RPMI8226 (cell line): ENCODE measurements around the gene GMNC.
"Not testable (repeated sequence)": the region's sequence is repeated elsewhere in the genome, so short reads cannot be mapped to it uniquely, and the experiment has no call there.

Experiments used
- DNase-seq: peaks from one replicate; pipeline ENCODE4 v3.0.0-alpha.2; 2015

The GMNC gene, protein sequence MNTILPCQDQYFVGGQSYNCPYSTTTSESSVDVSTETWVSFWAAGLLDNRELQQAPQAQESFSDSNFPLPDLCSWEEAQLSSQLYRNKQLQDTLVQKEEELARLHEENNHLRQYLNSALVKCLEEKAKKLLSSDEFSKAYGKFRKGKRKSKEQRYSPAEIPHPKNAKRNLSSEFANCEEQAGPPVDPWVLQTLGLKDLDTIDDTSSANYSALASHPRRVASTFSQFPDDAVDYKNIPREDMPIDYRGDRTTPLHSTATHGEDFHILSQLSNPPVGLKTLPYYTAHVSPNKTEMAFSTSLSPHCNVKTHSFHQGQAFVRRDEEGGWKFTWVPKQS

GRCh38 chr3:190862209-190863118 lies at the start of gene GMNC:
Gene GMNC (minus strand): TSS chr3:190862694. CDS start chr3:190862615, 79 bp downstream.
- DNase-seq, result peak; percentile 17

GRCh38 chr3:190911382-190911781 lies 48.9 kb upstream of the GMNC start:
- no peak for DNase-seq

- no peak for DNase-seq
These were observed 47.4 kb upstream of the GMNC start for GRCh38 chr3:190909908-190910307.

DNA sequence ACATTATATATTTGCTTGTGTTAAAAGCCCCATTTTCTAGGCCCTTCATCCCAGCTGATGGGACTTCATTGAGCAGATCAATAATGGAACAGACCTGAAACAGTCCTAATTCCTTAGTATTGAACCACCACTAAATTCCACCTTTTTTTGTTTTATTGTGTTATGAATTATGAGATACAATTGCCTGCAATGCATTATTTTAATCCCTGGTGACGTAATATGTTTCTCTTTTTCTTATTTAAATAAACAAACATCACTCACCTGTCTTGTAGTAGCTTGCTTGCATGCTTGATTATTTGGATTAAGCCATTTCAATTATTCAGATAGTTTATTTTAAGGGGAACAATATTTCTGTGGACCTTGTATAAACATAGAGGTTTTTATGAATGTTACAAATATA lies 40.7 kb upstream of the GMNC start:
- no peak for DNase-seq

DNA sequence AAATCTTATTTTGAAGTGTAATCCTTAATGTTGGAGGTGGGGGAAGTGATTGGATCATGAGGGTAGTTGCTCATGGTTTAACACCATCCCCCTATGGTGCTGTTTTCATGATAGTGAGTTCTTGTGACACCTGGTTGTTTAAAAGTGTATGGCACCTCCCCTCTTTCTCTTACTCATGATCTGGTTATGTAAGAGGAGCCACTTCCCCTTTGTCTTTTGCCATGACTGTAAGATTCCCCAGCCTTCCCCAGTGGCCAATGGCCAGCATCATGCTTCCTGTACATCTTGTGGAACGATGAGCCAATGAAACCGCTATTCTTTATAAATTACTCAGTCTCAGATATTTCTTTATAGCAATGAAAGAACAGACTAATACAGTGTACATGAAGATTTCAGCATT lies 39.8 kb upstream of the GMNC start:
- DNase-seq, result no peak

- no peak for DNase-seq
These were observed 30.0 kb upstream of the GMNC start for GRCh38 chr3:190892395-190892902.

- no peak for DNase-seq
These were observed 24.5 kb upstream of the GMNC start for GRCh38 chr3:190886945-190887344.

- peak; percentile 74 for DNase-seq
These were observed 21.7 kb upstream of the GMNC start for GRCh38 chr3:190883973-190884832.

DNA sequence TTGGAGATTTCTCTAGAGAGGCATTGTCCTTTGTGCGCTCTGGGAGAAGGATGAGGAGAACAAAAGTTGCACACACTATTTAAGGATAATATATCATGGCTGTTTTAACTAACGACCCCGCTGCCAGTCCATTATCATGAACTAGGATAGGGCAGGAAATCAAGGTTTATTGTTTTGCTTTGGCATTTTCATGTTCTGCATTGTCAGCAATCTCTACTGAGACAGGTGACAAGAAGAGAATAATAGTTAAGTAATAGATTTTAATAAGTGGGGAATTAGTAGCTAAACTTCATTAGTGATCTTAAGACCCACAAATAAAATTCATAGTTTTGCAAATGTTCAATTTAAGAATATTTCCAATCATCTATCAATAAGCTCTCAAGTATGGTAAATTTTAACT lies 20.6 kb upstream of the GMNC start:
- no peak for DNase-seq

GRCh38 chr3:190877925-190878324 lies 15.4 kb upstream of the GMNC start:
- no peak for DNase-seq

DNA sequence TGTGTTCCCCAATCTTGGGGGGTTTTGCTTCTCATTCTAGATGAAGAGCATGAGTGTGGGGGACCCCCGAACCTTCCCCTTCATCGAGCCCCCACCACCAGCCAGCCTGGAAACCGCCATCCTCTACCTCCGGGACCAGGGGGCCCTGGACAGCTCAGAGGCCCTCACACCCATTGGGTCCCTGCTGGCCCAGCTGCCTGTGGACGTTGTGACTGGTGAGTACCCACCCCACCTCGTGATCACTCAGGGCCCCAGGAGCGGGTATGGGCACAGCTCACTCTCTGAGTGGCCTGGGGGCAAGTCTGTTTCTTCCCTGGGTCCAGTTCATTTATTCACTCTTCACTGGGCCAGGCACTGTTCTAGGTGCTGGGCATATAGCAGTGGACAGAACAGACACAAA lies 13.9 kb upstream of the GMNC start:
- DNase-seq, result not testable (repeated sequence)

DNA sequence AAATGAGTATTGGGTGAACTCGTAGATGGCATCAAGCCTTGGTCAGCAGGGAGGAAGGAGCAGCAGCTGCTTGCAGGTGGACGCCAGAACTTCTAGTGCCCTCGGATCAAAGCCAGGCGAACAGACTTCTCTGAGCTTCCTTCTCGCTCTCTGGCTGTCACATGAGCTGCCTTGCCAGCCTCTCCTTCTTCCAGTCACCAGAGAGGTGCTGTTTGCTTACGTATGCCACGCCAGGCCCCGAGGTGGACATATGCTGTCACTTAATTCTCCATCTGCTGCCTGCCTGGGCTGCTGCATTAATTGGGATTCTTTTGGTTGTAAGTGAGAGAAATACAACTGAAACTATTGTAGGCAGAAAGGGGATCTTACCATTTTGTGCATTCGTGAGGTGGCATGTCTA lies 12.6 kb upstream of the GMNC start:
- DNase-seq, result not testable (repeated sequence)

GRCh38 chr3:190870127-190870526 lies 7.6 kb upstream of the GMNC start:
- DNase-seq, result no peak

DNA sequence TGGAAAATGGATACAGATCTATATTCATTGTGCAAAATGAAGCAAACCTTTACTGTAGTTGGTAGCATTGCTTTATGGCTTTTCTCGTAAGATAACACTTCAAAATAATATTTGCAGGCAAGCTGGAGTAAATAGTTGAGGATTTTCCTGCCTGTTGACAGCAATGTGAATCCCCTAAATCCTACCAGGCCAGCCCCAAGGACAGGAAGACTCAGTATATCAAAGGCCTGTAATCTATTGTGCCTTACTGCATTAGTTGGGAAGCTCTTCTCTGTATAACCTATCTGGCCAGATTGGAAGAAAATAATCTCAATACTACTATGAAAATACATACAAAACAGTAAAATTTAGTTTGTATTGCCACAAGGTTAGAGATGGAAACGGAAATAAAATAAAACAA lies 4.6 kb upstream of the GMNC start:
- DNase-seq, result no peak

- DNase-seq, result no peak
These were observed 3.3 kb upstream of the GMNC start for GRCh38 chr3:190865828-190866227.

DNA sequence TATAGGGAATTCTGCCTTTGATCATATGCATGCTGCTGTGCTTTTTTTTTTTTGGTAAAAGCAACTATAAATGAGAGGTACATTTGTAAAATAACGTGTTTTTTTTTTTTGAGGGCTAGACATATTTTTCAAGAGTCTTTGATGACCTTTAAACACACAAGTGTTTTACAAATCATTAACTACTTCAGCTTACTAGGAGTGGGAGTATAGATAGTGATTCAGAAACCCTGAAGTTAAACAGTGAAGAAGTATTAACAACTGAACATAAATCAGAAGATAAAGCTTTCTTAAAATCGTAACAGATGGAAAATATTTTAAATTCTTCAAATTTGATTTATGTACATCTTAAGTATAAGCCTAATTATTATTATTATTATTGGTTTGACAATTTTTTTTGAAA lies 2.9 kb upstream of the GMNC start:
- DNase-seq, result no peak

DNA sequence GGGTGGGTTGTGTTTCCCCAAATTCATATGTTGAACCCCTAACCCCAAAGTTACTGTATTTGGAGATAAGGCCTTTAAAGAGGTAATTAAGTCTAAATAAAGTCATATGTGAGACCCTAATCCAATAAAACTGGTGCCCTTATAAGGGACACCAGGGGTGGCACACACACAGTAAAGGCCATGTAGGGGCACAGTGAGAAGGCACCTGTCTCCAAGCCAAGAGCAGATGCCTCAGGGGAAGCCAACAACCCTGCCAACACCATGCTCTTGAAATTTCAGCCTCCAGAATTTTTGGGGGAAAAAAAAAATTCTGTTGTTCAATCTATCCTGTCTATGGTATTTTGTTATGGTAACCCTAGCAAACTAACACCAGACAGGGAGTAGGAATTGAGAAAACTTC lies 1.5 kb upstream of the GMNC start:
- no peak for DNase-seq

- DNase-seq, result no peak
These were observed 598 bp upstream of the GMNC start for GRCh38 chr3:190863119-190863465.

- no peak for DNase-seq
These were observed 2.0 kb downstream of the GMNC start for GRCh38 chr3:190860521-190860920.

DNA sequence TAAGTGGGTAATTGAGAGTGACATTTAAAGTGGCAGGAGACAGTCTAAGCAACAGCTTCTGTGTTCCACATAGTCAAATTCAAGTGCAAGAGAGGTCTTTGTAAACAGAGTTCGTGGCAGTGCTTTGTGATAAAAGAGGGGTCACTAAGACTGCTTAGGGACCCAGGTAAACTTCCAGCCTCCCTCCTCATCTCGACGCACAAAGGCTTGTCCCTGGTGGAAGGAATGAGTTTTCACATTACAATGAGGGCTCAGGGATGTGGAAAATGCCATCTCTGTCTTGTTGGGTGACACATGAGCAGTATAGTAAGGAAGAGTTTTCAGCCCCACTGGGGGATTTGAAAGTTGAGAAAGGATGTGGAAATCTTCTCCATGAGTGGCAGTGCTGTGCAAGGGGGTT lies 7.3 kb downstream of the GMNC start:
- DNase-seq, result no peak

DNA sequence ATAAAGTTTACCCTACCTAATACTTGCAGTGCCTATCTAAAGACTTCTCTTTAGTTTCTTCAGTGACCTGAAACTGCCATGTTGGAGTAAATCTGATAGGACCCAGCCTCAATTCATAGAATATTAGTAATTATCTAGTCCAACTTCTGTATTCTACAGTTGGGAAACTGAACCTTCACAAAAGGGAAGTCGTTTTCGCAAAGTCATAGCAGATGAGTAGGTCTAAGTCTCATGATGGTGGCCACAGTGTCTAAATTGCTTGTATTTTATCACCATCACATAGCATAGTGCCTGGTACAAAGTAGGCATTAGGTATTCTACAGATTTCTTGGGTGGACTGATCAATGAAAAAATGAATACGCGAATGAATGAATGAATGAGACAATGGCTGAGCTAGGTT lies 8.4 kb downstream of the GMNC start:
- DNase-seq, result no peak

GRCh38 chr3:190853464-190853863 lies 9.0 kb downstream of the GMNC start:
- DNase-seq, result no peak

DNA sequence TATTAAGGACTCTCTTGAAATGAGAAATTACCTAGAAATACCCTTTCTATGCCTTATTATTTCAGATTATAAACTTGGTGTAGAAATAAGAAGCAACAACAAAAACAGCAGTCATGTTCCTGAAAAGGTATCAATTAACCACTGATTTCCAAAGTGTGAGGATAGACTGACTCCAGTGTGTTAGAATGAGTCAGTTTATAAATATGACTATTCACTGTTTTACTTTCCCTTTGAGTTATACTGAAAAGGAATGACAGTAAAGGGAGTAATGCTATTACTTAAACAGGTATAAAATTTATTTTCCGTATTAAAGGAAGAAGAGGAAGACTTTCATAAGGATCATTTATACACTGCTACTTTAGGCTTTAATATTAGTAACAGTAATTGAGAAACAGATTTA lies 12.9 kb downstream of the GMNC start:
- no peak for DNase-seq
